GM15510 (cell line): ENCODE measurements around the gene KLKB1.

Experiments used
- POLR2A ChIP-seq: IDR thresholded peaks from 3 replicates; pipeline ENCODE4 v1.6.1; 2011; ENCODE audit warnings: borderline replicate concordance; ENCODE audit not compliant: insufficient read length; ENCODE audit errors: extremely low read depth

The KLKB1 gene

DNA sequence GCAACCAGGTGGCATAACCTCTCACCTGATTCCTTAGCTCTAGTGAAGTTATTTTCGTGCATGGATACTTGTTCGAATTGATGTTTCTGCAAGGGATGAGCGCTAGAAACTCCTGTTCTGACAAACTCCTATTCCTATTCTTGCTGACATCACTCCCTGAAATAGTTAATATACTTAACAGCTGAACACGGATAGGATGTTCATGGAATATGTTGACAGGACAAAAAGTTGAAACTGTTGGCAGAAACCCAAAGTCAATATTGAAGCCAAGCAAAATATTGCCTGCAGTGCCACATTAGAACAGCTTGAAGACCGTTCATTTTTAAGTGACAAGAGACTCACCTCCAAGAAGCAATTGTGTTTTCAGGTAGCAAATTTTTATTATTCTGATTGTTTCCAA, at the start of gene KLKB1:
Gene KLKB1 (plus strand): TSS at position 287 of the 400 bp plus-strand sequence. CDS start 689 bp downstream, outside the sequence.
- no peak for TF ChIP-seq POLR2A

DNA sequence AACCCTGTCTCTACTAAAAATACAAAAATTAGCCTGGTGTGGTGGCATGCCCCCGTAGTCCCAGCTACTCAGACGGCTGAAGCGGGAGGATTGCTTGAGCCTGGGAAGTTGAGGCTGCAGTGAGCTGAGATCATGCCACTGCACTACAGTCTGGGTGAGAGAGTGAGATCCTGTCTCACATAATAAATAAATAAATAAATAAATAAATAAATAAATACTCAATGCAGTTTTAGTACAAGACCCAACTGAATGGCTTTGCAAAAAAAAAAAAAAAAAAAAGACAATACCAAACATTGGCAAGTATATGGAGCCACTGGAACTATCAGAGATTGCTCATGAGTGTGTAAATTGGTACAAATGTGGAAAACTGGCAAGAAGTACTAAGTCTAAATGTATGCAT, 39.2 kb upstream of the KLKB1 start:
- TF ChIP-seq POLR2A = no peak

DNA sequence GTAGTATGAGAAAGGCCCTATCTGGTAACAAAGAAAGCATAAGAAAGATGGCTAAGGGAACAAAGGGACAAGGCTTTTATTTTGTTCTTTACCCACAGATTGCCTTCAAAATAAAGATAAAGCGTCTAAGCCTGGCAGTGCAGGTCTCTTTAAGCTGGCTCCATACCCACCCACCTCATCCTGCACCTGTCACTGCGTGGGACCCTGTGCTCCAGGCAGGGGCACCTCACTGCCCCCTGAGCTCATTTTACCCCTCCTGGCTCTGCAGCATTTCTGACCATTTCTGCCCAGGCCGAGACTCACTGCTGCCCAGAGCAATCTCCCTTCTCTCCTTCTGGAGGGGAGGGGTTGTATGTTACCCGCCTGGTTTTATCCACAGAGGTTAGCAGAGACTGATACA, 37.7 kb upstream of the KLKB1 start:
- TF ChIP-seq POLR2A = no peak

DNA sequence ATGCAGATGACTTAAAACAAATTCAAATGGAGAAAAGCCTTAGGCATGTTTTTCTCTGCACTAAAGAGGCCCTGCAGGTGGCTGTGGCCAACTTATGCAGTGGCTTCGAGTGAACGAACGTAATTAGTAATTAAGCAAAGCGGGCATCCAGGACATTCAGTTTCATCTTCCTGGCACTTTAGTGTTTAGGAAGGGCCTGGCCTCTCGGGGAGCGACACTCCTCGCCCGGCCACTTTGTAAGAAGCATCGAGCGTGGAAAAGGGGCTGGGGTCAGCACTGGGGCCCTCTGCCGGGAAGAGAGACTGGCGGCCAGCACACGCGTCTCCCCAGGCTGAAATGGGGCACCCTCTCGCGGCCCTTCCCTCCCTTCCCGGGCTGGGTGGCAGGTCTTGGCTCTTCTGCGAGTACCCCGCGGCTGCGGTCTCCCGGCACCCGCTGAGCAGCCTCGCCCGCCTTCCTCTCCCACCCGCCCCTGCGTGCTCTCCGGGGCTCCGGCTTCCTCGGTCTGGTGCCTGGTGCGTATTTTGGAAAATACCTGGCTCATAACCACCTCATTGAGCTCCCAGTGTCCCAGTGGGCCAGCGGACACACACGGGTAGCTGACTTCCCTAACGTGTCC, 36.6 kb upstream of the KLKB1 start:
- TF ChIP-seq POLR2A = no peak

DNA sequence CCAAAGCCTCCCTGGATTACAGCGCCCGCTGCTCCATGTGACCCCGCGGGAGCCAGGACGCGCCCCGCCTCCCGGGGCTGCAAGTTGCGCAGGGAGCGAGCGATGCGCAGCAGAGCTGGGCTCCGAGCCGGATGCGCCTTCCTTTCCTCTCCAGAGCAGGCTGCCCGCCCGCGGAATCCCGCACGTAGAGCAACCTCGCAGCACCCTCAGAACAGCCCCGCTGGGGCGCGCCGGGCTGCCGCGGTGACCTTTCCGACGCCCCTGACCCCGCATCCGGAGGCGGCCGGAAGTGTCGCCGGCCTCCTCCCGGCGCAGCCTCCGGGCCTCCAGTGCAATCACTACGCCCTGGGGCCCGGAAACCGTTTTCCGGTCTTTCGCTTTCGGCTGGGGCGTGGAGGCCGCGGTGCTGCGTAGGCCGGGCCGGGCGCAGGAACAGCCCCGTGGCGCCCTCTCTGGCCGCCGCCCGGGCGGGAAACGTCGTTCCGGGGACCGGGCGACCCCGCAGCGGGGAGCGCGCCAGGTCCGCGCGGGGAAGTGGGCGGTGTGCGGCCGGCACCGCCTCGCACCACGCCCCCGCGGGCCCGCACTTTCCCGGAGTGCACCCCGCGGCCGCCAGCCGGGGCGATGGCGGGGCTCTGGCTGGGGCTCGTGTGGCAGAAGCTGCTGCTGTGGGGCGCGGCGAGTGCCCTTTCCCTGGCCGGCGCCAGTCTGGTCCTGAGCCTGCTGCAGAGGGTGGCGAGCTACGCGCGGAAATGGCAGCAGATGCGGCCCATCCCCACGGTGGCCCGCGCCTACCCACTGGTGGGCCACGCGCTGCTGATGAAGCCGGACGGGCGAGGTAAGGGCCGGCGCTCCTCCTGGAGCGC, 35.9 kb upstream of the KLKB1 start, which contains the start of gene CYP4V2:
Gene CYP4V2 (plus strand): TSS at position 368 of the 866 bp plus-strand sequence. CDS start 257 bp downstream, at position 625.
- TF ChIP-seq POLR2A = peak; percentile 79

DNA sequence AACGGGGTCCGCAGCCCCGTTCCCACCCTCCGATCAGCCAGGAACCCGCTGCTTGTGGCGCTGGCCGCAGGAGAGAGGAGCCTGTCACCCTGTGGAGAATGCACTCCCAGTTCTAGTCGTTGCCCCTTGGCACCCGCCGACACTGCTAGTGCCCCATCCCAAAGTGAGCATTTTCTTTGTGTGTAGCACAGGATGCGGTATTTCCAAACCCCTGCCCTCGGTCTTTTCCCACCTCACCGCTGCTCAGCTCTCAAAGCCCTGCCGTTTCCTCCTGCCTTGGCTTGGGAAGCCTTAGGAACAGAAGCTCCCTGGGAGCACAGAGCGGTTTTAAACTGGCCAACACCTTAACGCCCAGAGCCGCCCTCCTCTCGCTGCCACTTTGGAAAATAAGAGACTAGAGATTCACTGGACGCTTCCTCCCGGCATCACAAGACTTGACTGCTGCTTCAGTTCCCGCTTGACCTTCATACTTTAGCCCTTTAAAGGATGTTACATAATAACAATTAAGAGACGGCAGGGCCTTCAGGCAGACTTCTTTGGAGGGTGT, 35.2 kb upstream of the KLKB1 start:
- TF ChIP-seq POLR2A = no peak

DNA sequence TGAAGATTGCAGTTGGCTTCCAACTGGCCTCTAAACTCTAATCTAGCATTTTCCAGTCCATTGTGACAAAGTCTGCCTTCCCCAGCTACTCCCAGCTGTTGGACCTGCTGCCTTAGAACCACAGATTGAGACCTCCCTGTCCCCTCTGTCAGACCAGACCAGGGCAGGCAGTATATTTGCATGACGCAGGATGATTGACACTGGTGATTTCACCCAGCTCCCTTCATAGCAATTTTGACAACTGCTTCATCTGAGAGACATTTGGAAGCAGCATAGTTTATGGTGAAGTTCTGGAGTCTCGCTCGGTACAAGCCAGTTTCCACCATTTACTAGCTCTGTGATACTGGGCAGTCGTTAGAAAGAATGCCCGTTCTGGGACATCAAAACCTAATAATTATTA, 33.5 kb upstream of the KLKB1 start:
- no peak for TF ChIP-seq POLR2A

DNA sequence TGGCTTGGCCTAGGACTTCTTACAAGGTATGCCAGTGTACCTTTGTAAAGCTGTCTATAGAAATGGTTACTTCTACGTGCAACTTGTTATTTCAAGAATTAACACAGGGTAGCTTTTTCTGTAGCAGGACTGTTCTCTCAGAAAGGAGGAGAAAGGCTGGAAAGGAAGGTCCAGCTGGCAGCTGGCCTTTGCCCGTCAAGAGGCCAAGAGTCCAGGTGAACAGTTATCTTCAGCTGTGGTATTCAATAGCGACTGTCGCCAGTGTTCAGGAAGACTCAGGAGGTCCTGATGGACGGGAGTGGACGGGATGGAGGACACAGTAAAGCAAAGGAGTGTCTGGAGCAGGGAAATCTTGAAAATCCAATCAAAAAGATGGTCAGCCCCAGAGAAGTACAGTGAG, 31.2 kb upstream of the KLKB1 start:
- no peak for TF ChIP-seq POLR2A

DNA sequence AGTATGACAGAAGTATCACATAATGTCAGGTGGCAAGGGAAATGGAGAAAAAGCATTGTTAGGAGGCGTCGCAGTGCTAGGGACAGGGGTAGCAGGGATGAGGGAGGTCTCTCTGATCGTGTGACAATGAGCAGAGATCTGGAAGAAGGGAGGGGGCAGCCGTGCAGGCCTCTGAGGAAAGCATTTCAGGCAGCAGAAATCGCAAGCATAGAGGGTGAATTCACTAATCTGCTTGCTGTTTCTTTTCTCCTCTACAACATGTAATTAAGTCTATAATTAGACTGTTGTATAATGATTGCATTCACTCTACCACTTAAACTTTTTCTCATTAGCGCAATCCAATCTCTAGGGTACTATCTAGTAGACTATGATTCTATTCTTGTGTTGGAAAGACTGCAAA, 26.8 kb upstream of the KLKB1 start:
- TF ChIP-seq POLR2A = no peak

DNA sequence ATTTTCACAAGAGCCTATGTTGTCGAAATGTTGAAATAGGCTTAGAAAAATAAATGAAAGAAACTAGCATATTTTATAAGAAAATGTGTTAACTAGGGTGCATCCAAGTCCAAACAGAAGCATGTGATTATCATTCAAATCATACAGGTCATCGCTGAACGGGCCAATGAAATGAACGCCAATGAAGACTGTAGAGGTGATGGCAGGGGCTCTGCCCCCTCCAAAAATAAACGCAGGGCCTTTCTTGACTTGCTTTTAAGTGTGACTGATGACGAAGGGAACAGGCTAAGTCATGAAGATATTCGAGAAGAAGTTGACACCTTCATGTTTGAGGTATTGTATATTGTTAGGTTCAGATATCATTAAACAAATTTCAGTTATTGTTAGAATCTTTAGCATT, 26.3 kb upstream of the KLKB1 start:
- TF ChIP-seq POLR2A = no peak

DNA sequence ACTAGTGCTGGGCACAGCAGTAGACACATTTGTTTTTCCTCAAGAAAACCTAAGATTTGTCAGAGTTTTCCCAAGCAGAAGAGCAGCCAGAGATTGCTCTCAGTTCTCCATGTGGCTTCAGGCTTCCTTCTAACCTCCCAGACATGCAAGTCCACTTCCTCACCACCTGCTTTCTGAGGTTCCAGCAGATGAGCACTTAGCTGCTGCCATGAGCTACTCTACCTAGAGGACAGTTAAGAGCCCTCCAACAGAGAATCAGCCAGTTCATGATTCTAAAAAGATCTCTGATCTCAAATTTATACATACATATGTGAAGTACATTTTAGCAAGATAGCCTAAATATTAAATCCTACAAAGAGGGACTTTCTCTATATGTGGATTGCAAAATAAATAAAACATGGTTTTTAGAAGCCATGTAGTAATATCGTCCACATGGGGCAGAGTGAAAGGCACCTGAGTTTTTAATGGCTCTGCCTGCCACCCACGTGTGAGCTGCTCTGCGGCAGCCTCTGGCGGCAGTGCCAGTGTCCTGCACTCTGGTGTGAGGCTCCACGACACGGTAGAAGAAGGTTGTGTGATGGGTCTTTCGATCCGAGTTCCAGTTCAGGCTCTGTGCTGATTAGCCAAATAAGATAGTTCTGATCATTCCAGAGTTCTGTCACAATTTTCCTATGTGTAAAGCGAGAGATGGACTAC, 25.6 kb upstream of the KLKB1 start:
- TF ChIP-seq POLR2A = no peak

DNA sequence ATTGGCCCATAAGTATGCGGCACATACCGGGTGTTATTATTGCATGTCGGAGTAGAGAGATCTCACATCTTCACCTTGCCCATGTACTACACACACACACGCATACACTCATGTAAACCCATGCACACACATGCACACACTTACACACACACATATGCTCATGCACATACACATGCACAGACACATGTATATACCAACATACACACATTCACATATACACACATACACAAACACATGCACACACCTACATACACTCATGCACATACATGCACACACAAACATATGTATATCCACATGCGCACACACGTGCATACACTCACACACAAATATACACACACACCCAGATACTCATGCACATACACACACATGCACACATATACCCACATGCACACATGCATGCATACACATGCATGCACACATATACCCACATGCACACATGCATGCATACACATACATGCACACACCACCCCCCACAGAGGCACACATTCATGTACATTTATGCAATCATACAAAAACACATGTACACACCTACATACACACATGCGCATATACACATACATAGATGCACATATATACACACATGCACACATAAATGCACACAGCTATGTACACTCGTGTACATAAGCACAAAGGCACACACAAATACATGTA, 24.7 kb upstream of the KLKB1 start:
- no peak for TF ChIP-seq POLR2A

DNA sequence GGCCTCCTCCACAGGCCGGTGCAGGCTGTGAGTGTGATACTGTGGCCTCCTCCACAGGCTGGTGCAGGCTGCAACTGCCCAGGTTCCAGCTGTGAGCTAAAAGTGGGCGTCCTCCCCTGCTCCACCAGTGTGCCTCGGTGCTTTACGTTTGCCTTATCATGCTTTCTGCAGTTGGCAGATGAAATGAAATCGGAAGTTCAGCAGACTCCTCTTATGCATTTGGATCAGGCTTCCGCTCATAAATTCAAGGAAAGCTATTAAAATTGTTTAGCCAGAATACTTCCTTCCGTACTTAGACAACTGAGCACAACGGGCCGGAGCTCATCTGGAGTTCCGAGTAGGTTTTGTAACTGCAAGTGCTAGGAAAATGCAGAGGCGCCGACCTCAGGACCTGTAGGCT, 23.9 kb upstream of the KLKB1 start:
- no peak for TF ChIP-seq POLR2A

DNA sequence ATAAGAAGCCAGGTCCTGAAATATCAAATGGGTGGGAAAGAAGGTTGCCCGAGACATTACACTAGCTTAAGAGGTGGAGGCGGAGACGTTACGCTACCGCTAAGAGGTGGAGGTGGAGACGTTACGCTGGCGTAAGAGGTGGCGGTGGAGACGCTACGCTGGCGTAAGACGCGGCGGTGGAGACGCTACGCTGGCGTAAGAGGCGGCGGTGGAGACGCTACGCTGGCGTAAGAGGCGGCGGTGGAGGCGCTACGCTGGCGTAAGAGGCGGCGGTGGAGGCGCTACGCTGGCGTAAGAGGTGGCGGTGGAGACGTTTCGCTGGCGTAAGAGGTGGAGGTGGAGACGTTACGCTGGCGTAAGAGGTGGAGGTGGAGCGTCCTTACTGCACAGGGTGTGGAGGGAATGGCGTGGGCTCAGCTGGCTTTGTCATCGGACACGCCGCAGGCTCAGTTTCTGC, 23.2 kb upstream of the KLKB1 start:
- TF ChIP-seq POLR2A = peak; percentile 20

DNA sequence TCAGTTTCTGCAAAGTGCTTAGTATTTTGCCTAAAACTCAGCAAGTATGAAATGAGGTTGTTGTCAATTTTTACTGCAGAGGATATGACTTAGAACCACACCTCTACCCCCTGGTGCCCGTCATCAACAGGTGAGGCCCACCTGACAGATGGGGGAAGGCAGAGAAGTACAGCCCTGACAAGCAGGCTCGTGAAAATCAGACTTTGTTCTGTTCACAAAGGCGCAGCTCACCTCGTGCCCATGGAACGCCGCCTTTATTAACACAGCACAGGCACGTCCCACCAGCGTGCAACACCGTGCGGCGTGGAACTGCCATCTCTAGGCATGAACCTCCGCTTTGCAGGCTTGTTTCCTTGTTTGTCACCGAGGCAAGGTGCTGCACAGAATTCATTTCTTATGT, 22.6 kb upstream of the KLKB1 start:
- no peak for TF ChIP-seq POLR2A

DNA sequence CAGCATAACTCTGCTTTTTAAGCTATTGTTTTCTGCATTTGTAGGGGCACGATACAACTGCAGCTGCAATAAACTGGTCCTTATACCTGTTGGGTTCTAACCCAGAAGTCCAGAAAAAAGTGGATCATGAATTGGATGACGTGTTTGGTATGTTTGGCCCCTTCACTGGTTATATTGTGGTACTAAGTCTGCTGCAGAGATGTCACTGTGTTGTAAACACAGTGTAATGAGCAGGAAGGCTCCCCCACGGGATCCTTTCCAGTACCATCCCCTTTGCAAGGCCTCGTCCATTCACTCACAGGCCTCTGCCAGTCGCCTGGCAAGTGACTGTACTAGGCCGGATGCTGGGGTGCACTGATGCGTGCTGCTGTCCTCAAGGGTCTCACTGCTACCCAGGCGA, 22.2 kb upstream of the KLKB1 start:
- TF ChIP-seq POLR2A = no peak
